ENCODE data around the gene PCDHB3.
"Not testable (repeated sequence)": the region's sequence is repeated elsewhere in the genome, so short reads cannot be mapped to it uniquely, and the experiment has no call there.

The PCDHB3 gene

GRCh38 chr5:141149812-141150211 lies 49.5 kb downstream of the PCDHB3 start, which contains the start of gene PCDHB6:
Gene PCDHB6, plus strand, starts transcription at chr5:141150057. Its CDS starts 201 bp downstream, at chr5:141150258.
- no peak for DNase-seq (ENCODE audit: low read depth)
- no peak within 1 kb of the TSS for H3K4me3 ChIP-seq (ENCODE audit: low read depth, low read length)
- TF ChIP-seq CTCF (IDR thresholded peaks at IDR 0.05; ENCODE audit: low read depth, low read length, missing control alignments): no peak
- in situ Hi-C loops (cut with HindIII; ENCODE audit: low sequenced_read_pairs): no loop called here

GRCh38 chr5:141150224-141150992 lies 50.1 kb downstream of the PCDHB3 start:
- in situ Hi-C loops (cut with HindIII; ENCODE audit: low sequenced_read_pairs): no loop called here
- no peak for DNase-seq (ENCODE audit: low read depth)
- no peak for TF ChIP-seq CTCF (IDR thresholded peaks at IDR 0.05; ENCODE audit: low read depth, low read length, missing control alignments)
- no peak overlapping the region for H3K4me3 ChIP-seq (ENCODE audit: low read depth, low read length)

GRCh38 chr5:141150993-141151325 lies 50.7 kb downstream of the PCDHB3 start:
- no peak for DNase-seq (ENCODE audit: low read depth)
- no peak for TF ChIP-seq CTCF (IDR thresholded peaks at IDR 0.05; ENCODE audit: low read depth, low read length, missing control alignments)
- in situ Hi-C loops (cut with HindIII; ENCODE audit: low sequenced_read_pairs): no loop called here
- no peak overlapping the region for H3K4me3 ChIP-seq (ENCODE audit: low read depth, low read length)

DNA sequence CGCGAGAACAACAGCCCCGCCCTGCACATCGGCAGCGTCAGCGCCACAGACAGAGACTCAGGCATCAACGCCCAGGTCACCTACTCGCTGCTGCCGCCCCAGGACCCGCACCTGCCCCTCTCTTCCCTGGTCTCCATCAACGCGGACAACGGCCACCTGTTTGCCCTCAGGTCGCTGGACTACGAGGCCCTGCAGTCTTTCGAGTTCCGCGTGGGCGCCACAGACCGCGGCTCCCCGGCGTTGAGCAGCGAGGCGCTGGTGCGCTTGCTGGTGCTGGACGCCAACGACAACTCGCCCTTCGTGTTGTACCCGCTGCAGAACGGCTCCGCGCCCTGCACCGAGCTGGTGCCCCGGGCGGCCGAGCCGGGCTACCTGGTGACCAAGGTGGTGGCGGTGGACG lies 51.4 kb downstream of the PCDHB3 start:
- DNase-seq (ENCODE audit: low read depth); H3K4me3 ChIP-seq (ENCODE audit: low read depth, low read length); in situ Hi-C loops (cut with HindIII; ENCODE audit: low sequenced_read_pairs): not testable (repeated sequence)

DNA sequence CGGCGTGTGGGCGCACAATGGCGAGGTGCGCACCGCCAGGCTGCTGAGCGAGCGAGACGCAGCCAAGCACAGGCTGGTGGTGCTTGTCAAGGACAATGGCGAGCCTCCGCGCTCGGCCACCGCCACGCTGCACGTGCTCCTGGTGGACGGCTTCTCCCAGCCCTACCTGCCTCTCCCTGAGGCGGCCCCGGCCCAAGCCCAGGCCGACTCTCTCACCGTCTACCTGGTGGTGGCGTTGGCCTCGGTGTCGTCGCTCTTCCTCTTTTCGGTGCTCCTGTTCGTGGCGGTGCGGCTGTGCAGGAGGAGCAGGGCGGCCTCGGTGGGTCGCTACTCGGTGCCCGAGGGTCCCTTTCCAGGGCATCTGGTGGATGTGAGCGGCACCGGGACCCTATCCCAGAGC lies 51.8 kb downstream of the PCDHB3 start:
- H3K4me3 ChIP-seq (ENCODE audit: low read depth, low read length); DNase-seq (ENCODE audit: low read depth); in situ Hi-C loops (cut with HindIII; ENCODE audit: low sequenced_read_pairs): not testable (repeated sequence)
